Activated CD4-positive, alpha-beta T cell treated with anti-CD3 and anti-CD28 coated beads, Interleukin-2, amount 50 U/mL, for 16 hours (primary cell): ENCODE data around the gene WNT7B.

ENCODE experiments used
- DNase-seq: peaks from one replicate; pipeline ENCODE4 v3.0.0-alpha.2; 2020

The WNT7B gene

DNA sequence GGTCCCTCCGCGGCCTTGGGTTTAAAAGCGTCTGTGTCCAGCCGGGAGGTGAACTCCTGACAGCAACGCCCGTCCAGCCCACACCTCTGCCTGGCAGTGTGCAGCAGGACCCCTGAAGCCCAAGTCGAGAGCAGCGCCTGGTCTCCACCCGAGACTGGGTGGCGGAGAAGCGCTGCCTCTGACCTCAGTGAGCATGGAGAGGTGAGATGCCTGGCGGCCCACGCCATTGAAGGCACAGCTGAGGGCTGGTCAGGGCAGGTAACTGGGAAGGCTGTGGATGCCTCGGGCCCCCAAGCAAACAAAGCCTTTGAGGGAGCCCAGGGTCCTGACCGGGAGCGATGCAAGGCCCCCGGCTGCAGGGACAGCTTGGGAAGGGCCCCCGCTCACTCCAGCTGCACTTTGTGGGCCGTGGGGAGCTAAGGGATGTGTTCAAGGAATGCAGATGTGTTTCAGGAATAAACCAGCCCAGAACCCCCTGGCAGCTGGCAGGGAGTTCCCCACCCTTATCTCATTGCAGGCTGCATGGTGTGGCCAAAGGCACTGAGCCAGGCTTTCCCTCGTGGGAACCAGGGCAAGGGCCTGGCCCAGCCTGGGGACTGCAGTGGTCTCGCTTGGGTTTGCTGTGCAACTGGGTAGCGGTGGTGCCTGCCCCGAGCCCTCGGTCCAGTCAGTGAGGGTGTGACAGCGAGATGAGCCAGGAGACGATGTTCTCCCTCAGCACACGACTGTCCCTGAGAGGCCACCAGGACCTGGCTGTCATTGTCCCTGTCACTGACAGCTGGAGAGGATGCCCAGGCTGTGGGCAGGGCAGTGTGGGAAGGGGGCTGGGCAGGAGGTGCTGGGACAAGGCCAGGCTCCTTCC is 92.5 kb downstream of the WNT7B start:
- no peak for DNase-seq

DNA sequence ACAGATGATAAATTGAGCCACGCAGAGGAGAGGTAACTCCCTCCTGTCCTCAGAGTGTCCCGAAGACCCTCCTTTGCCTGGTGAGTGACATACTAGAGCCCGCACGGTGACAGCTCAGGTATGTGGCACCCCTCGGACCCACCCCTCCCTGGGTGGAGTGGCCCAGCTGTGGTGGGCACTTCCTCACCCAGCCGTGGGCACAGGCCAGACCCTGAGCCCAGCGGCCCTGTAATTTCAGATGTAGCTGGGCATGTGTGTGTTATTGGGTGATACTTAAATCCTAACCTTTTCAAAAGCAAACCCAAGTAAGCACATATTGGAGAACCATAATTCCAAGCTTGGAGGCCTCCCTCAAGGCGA is 93.2 kb downstream of the WNT7B start:
- no peak for DNase-seq

DNA sequence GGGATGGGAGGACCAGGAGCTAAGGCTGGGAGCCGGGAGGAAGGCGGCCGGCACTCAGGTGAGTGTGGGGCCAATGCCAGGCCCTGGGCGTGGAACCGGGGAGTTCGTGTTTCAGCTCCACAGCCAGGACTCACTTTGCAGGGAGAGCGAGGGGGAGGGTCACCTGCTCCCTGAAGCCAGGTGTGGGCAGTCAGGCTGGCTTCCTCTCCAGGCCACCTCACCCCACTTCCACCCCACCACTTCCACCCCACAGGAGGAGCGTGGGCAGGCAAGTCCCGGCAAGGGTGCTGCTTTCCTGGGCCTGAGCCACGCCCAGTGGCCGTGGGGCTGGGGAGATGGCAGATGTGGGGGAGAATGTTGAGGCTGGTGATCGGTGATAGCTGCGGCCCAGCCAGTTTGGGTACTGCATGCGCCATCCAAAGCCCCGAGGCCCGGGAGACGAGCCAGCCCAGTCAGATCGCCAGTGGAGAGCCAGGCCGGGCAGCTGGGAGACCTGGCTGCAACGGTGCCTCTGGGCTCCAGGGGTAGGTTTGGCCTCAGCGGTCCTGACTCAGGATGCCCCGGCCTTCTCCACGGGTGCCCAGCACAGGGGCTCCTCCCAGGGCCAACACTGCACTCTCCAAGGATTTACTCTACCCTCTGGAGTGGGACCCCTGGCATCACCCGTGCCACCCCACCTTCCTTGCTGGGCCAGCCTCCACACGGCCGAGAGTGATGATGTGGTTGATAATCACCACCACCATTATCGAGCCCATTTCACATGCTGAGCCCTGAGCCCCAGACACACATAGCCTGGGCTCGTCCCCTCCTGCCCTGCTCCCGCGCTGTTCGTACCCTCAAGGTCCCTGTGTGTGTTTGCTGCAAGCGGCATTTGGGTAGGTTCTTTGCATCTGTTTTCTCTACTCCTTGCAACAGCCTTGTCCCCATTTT is 93.8 kb downstream of the WNT7B start:
- no peak for DNase-seq

DNA sequence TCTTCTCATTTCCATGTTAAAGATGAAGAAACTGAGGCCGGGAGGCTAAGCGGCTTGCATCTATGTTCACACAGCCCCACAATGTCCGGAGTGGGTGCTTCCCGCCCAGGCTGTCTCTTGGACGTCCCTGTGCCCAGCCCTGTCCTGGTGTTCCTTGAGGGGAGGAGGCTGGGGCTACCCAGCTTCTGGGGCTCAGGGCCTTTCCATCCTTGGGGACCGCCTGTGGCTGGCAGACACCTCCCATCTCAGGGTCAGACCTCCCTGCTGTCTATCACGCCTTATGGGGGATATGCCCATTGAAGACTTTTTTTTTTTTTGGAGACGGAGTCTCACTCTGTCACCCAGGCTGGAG is 95.5 kb downstream of the WNT7B start:
- DNase-seq, result no peak

DNA sequence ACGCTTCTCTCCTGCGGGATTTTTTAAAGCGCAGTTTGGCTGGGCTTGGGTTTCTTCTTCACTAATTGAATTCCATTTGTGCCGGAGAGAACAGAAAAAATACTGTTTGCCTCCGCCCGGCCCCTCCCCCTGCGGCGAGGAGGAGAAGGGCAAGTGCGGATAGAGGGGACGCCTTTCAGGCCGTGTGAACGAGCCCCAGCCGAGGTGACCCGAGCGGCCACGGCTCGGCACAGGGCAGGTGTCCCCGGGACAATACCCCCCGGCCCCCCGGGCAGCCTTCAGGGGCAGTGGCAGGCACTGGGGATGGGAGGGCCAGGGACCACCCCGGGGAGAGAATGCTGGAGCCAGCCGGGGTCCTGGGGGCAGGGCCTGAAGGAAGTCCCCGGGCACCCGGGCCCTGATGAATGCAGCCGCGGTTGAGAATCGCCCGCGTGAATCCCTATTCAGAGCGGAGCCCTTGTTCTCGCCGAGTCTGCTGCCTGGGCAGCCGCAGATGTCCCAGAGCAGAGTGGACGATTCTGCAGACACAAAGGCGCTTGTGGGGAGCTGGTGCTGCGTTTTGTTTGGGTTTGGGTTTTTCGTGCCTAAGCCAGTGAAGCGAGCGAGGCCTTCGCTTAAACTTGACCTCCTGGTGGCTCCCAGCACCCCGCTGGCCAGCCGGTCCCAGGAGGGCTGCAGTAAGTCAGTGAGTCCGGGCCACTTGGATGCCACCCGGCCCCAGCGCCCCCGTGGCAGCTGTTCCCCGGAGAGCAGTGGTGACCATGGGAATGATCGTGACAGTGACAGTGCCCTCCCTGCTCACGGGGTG is 96.0 kb downstream of the WNT7B start:
- DNase-seq, result no peak

DNA sequence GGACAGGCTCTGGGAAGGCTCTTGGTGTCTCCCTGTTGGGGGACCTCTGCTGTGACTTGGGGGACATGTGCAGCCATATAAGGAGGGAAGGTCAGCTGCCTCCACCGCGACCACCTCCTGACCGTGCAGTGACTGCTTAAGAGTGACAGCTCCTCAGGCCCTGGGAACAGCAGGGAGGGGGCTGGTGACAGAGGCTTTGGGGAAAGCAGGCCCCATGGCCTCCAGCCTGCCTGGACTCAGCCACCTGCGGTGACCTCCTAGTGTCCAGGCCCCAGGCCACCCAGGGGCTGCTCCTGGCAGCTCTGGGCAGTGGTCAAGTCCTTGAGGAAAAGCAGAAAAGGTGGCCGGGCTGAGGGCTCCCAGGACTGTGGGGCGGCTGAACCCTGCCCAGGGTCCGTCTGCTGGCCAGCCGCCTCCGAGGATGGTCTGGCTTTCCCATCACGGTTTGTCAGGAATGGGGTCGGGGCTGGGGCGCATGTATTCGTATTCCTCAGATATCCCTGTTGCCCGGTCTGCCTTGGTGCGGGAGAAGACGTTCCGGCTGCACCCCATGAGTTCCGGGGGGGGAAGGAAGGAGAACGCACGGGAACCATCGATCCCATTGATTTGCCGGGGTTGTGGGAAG is 96.8 kb downstream of the WNT7B start:
- no peak for DNase-seq

DNA sequence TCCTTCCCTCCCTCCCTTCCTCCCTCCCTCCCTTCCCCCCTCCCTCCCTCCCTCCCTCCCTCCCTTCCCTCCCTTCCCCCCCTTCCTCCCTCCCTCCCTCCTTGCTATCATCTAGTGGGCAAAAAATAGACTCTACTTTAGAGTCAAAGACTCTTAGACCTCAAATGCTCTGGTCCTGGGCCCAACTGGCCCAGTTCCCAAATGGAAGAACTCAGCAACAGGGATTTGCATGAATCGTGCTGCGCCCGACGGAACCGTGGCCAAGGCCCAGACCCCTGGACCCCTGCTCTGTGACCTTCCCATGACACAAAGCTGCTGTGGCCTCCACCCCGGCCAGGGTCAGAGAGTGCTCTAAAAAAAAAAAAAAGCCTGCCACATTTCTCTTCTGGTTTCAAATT is 97.4 kb downstream of the WNT7B start:
- DNase-seq, result no peak

DNA sequence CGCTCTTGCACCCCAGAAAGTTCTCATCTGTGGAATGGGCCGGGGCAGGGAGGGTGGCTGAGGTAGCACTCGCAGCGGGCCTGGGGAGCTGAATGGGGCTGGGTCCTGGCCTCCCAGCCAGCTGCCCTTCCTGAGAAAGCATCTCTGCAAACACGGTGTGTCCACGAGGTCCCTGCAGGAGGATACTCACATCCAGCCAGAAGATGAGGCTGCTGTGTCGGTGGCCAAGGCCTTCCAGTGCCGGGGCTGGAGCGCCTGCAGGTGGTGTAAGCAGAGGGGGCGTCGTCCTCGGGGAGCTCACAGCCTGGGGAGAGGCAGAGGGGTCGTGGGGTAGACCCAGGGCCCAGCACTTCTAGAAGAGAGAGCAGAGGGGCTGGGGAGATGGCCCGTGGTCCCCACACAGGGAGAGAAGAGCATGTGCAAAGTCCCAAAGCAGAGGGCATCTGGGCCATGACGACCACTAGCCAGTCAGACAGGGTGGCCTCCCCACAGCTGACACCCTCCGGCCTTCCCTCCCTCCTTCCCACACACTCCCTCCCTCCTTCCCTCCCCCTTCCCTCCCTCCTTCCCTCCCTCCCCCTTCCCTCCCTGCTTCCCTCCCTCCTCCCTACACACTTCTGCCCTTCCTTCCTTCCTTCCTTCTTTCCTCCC is 97.9 kb downstream of the WNT7B start:
- DNase-seq, result no peak

DNA sequence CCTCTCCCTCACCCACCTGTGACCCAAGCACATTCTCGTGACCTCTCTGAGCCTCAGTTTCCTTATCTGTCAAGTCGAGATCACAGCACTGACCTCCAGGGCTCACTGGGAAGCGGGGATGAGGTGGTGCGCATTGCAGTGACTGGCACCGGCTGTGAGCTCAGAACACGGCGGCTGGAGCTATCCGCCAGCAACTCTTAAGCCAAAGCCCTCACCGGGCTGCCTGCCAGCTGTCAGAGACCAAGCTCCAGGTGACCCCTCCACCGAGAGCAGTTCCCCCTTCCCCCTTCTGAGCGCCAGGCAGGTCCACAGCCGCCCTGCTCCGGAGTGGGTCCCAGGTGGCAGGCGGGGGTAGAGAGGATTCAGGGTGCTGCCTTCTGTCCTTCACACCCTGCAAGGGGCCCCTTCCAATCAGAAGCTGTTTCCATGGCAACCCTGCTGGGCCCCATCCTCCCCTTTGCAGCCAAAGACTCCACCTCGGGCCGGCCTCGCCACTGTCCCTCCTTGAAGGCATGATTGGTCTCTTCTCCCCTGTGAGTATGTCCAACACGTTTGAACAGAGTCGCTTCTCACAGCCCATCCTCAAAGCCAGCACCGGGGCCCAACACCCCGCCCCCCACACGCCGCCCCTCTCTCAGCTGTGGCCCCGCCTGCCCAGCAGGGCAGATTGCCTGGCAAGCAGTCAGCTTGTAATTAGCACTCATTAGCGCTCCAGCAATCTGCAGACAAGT is 98.7 kb downstream of the WNT7B start:
- DNase-seq, result no peak

DNA sequence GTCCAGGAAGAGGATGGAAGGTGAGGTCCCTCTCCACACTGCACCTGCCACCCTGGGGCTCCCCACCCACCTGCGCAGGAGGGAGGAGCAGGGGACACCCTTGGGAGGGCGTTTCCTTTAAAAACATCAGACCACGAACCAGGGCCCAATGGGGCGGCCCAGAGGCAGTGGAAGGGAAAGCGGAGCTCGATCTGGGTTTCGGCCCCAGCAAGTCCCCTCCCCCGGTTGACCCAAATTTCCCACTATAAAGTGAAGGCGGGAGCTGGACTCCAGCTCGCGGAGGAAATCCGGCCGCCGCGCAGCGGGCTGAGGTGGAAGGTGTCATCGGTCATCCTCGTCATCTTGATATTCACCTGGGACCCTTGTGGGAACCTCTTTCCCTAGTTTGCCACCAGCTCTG is 99.3 kb downstream of the WNT7B start:
- no peak for DNase-seq

DNA sequence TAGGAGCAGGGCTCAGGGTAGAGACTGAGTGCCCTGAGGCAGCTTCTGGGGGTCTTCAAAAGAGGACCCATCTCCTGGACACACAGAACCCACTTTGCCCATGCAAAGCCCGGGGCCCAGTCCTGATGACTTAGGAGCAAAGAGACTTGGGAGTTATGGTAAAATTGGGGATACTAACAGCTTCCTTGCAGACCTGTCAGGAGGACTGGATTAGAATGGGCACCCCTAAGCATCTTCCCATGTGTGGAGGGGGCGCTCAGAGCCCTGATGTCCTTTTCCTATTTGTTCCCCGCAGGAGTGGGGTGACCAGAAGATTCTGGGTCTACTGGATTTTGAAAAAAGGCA is 100.0 kb downstream of the WNT7B start:
- no peak for DNase-seq

DNA sequence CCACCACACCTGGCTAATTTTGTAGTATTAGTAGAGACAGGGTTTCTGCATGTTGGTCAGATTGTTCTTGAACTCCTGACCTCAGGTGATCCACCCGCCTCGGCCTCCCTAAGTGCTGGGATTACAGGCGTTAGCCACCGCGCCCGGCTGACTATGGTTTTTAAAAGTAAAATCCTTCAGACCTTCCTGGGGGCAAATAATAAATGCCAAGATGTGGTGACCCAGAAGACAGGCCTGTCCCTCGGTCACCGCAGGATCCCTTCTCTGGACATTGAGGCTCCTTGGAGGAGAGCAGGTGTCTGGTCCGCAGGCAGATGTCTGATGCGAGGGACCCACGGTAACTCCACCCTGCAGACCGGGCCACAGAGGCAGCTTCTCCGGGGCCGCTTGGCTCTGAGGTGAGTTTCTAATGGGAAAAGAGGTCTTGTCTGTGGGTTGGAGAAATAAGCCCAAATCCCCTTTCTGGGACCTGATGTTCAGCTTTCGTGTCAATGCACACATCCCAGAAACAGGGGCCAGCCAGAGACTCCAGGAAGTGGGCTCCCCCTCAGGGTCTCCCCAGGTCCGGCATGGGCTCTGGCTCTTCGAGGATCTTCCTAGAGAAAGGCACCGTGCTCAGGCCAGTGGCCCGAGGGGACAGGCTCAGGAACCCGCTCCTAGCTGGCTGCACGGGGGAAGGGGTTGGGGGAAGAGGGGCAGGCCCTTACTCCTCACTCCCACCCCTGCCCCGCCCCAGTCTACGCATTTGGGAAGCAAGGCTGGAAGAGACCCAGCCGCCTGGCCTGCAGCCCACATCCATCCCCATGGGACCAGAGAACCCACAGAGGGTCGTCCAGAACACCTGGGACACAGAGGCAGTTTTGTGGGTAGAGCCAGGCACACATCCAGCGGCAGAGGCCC is 100.6 kb downstream of the WNT7B start:
- no peak for DNase-seq

DNA sequence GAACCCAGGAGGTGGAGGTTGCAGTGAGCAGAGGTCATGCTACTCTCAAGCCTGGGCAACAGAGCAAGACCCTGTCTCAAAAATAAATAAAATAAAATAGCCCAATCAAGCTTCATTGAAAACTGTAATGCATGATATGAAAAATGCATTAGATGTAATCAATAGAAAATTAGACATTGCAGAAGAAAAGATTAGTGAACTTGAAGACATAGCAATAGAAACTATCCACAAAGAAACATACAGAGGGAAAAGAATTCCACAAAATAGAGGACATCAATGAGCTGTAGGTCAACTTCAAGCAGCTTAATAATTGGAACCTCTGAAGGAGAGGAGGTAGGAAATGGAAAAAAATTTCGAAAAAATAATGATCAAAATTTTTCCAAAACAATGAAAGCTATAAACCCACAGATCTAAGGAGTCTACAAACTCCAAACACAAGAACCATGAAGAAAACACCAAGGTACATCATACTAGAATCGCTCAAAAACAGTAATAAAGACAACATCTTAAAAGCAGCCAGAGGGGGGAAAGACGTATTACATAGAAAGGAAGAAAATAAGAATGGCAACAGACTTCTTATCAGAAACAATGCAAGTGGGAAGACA is 104.2 kb downstream of the WNT7B start:
- DNase-seq, result no peak

DNA sequence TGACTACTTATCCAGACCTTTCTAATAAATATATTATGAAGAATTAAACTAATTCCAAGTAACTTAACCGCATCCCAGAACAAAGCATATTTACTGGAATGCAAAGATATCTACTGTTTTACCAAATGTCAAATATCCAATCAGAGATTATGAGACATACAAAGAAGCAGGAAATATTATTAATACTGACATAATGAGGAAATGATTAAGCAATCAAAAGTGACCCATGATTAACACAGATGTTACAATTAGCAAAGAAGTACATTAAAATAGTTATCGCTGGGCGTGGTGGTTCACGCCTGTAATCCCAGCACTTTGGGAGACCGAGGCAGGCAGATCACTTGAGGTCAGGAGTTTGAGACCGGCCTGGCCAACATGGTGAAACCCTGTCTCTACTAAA is 105.2 kb downstream of the WNT7B start:
- no peak for DNase-seq
